Caco-2 (cell line): ENCODE results near the gene CERT1. TPM values are rescaled to one million over a fixed set of nuclear protein-coding genes. Genes with fewer than 3 reads are reported as not detected.
A peak's percentile ranks its signal among the peaks of the same experiment; 100 is the strongest.
"Not testable (repeated sequence)": the region's sequence is repeated elsewhere in the genome, so short reads cannot be mapped to it uniquely, and the experiment has no call there.

Source experiments
- BruUV-seq: library from RNA; stranded (reverse); fragments of 400-500 nt; replicated peaks from 2 replicates; lab custom pipeline; 2021; lab: Mats Ljungman, UMichigan
- CTCF ChIA-PET: fragments of 300-600 bp; sonication (Branson Sonifier 250); formaldehyde crosslinking; loops from one replicate; lab custom pipeline; 2022; ENCODE audit warnings: antibody characterized with exemption; lab: Charles Lee
- POLR2A ChIA-PET: fragments of 300-600 bp; sonication (Branson Sonifier 250); formaldehyde crosslinking; loops from one replicate; lab custom pipeline; 2022; ENCODE audit warnings: antibody characterized with exemption; lab: Charles Lee
- DNase-seq, 2 experiments: peaks; one replicate each; pipeline versions ENCODE4 v3.0.0 to v3.0.0-alpha.2; 2020 to 2022
- H3K27me3 ChIP-seq: replicated peaks from 2 replicates; pipeline ENCODE4 v1.6.0; 2011; ENCODE audit warnings: low read length; ENCODE audit not compliant: control insufficient read depth, insufficient read depth
- H3K36me3 ChIP-seq: 2 replicates; pipeline ENCODE4 v1.5.1; 2011; ENCODE audit warnings: low read length; ENCODE audit not compliant: control insufficient read depth, insufficient read depth
- H3K4me1 ChIP-seq: fragments of 250-450 bp; sonication (Bioruptor Pico); 2 replicates; pipeline ENCODE4 v1.5.1; 2020; ENCODE audit warnings: mild to moderate bottlenecking
- H3K4me3 ChIP-seq: 2 replicates; pipeline ENCODE4 v1.5.1; 2011; ENCODE audit warnings: low read depth, mild to moderate bottlenecking, control low read depth, low read length
- H3K9me3 ChIP-seq: fragments of 250-450 bp; sonication (Bioruptor Pico); 2 replicates; pipeline ENCODE4 v1.5.1; 2020; ENCODE audit warnings: mild to moderate bottlenecking, moderate library complexity
- H3K27ac Mint-ChIP-seq: one replicate; pipeline ENCODE4 v1.8.0; 2022; ENCODE audit warnings: mixed read lengths; ENCODE audit not compliant: unreplicated experiment
- H3K27me3 Mint-ChIP-seq: one replicate; pipeline ENCODE4 v1.8.0; 2022; ENCODE audit warnings: mixed read lengths; ENCODE audit not compliant: insufficient read depth, unreplicated experiment
- H3K36me3 Mint-ChIP-seq: one replicate; pipeline ENCODE4 v1.8.0; 2022; ENCODE audit warnings: mild to moderate bottlenecking, mixed read lengths; ENCODE audit not compliant: insufficient read depth, unreplicated experiment
- H3K4me1 Mint-ChIP-seq: one replicate; pipeline ENCODE4 v1.8.0; 2022; ENCODE audit warnings: low read depth, mixed read lengths; ENCODE audit not compliant: unreplicated experiment
- H3K4me3 Mint-ChIP-seq: one replicate; pipeline ENCODE4 v1.8.0; 2022; ENCODE audit warnings: mild to moderate bottlenecking, moderate library complexity, mixed read lengths; ENCODE audit not compliant: unreplicated experiment
- H3K9me3 Mint-ChIP-seq: one replicate; pipeline ENCODE4 v1.8.0; 2022; ENCODE audit warnings: mixed read lengths; ENCODE audit not compliant: unreplicated experiment
- intact Hi-C: fragments of 100-400 bp; cut with micrococcal nuclease; formaldehyde crosslinking; loops from one replicate; pipeline ENCODE4 v1.10.0; 2022; ENCODE audit not compliant: unreplicated experiment
- total RNA-seq: library from RNA; stranded (reverse); gene quantifications from 2 replicates; pipeline ENCODE4 v1.2.3, GENCODE V29; 2022
- TF ChIP-seq, protein P1 (sequence below), 2 experiments: fragments of 200-600 bp in 1 of 2; IDR thresholded peaks; 1 replicate in 1 of 2; 2 replicates in 1 of 2; pipeline versions ENCODE4 v1.5.1 to v1.8.0; 2011 to 2022; ENCODE audit warnings: antibody characterized with exemption in 1 of 2, control low read depth in 1 of 2, inconsistent platforms in 1 of 2, low read depth in 1 of 2, low read length in 1 of 2, mild to moderate bottlenecking in 1 of 2, moderate library complexity in 1 of 2; ENCODE audit not compliant: insufficient read depth in 1 of 2, severe bottlenecking in 1 of 2, unreplicated experiment in 1 of 2

CERT1 gene
- total RNA-seq, 1 experiment from 2014 or later, result 44.3 TPM

DNA sequence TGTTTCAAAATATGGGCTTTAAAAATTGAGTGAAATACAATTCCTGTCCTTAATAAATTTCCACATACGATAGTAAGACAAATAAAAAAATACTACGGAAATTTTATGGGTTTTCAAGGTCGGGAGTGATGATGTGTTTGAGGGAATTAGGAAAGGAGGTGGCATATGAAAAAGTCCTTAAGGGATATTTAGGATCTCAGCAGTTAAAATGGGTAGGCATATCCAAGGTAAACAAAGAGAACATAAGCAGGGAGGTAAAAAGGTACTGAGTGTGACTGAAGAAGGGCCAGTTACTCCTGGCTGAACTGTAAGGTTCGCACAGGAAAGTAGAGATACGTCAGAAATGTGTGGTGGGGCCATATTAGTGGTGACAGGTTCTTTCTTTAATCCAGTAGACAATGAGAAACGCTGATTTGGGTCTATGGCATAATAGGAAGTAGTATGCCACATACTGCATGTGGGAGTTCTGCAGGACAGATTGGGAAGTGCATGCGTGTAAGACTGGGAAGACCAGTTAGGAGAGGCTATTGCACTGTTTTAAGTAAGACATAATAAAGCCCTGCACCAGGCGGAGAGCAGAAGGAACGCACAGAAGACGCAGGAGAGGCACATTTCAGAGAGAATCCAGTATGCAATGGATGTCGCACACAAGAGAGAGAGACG lies 175.3 kb downstream of the CERT1 start:
- CTCF ChIA-PET, result interaction anchor here (0.7 to 1.9 kb wide), 9 partner anchors 16 to 610 kb away, joined by 3 to 40 read pairs (median 9); partner anchors contain the start of gene ANKRD31
- Mint-ChIP-seq H3K27ac (no peak overlapping the region), H3K36me3 (peaks cover 21% of the 10 kb centered on the region), H3K4me1 (peaks cover 14% of the 10 kb centered on the region), H3K4me3 (no peak overlapping the region), H3K27me3 (no peaks in the 10 kb centered on the region), H3K9me3 (no peaks in the 10 kb centered on the region)
- Histone ChIP-seq H3K27me3 (no peaks in the 10 kb centered on the region), H3K4me1 (peaks cover 35% of the 10 kb centered on the region), H3K36me3 (no peaks in the 10 kb centered on the region), H3K4me3 (peak overlapping the region; percentile 48), H3K9me3 (no peaks in the 10 kb centered on the region)
- peak; percentile 79 to 80 for DNase-seq
- BruUV-seq, result TSS peak; percentile 98
- intact Hi-C loops, result loop anchor here (1.0 to 10.0 kb wide), 7 partner anchors 57 to 391 kb away; partner anchors contain the start of genes ANKRD31, CERT1, GCNT4 and POLK
- TF ChIP-seq, protein P1, sequence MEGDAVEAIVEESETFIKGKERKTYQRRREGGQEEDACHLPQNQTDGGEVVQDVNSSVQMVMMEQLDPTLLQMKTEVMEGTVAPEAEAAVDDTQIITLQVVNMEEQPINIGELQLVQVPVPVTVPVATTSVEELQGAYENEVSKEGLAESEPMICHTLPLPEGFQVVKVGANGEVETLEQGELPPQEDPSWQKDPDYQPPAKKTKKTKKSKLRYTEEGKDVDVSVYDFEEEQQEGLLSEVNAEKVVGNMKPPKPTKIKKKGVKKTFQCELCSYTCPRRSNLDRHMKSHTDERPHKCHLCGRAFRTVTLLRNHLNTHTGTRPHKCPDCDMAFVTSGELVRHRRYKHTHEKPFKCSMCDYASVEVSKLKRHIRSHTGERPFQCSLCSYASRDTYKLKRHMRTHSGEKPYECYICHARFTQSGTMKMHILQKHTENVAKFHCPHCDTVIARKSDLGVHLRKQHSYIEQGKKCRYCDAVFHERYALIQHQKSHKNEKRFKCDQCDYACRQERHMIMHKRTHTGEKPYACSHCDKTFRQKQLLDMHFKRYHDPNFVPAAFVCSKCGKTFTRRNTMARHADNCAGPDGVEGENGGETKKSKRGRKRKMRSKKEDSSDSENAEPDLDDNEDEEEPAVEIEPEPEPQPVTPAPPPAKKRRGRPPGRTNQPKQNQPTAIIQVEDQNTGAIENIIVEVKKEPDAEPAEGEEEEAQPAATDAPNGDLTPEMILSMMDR (IDR thresholded peaks at IDR 0.05; ENCODE audit: insufficient read depth in 1 of 2, low read depth in 1 of 2, low read length in 1 of 2, severe bottlenecking in 1 of 2, unreplicated experiment in 1 of 2), result peak; percentile 33 to 42
- POLR2A ChIA-PET, result interaction anchor here (0.6 to 1.4 kb wide), 12 partner anchors 10 to 623 kb away, joined by 3 to 19 read pairs (median 3); partner anchors contain the start of gene ANKRD31

GRCh38 chr5:75335486-75335885 lies 175.9 kb downstream of the CERT1 start:
- no peak for DNase-seq
- H3K27me3 ChIP-seq, result no peaks in the 10 kb centered on the region
- H3K9me3 Mint-ChIP-seq, result no peaks in the 10 kb centered on the region
- intact Hi-C loops, result loop anchor here (5.0 to 10.0 kb wide), 3 partner anchors 177 to 391 kb away; partner anchors contain the start of genes CERT1, GCNT4 and POLK
- BruUV-seq, result no TSS peak
- ChIA-PET POLR2A (no interaction called here), CTCF (no interaction called here)
- no peaks in the 10 kb centered on the region for H3K9me3 ChIP-seq
- no peak overlapping the region for H3K4me3 ChIP-seq
- H3K27ac Mint-ChIP-seq, result no peak overlapping the region
- no peaks in the 10 kb centered on the region for H3K27me3 Mint-ChIP-seq
- H3K4me3 Mint-ChIP-seq, result no peak overlapping the region
- peaks cover 37% of the 10 kb centered on the region for H3K4me1 ChIP-seq
- peaks cover 8% of the 10 kb centered on the region for H3K4me1 Mint-ChIP-seq
- TF ChIP-seq, protein P1 (IDR thresholded peaks at IDR 0.05; ENCODE audit: insufficient read depth in 1 of 2, low read depth in 1 of 2, low read length in 1 of 2, severe bottlenecking in 1 of 2, unreplicated experiment in 1 of 2), result no peak
- no peaks in the 10 kb centered on the region for H3K36me3 ChIP-seq
- H3K36me3 Mint-ChIP-seq, result peaks cover 15% of the 10 kb centered on the region

DNA sequence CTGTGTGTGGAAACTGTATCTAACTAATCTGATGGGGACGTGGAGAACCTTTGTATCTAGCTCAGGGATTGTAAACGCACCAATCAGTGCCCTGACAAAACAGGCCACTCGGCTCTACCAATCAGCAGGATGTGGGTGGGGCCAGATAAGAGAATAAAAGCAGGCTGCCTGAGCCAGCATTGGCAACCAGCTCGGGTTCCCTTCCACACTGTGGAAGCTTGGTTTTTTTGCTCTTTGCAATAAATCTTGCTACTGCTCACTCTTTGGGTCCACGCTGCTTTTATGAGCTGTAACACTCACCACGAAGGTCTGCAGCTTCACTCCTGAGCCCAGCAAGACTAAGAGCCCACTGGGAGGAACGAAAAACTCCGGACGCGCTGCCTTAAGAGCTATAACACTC lies 177.0 kb downstream of the CERT1 start:
- H3K27ac Mint-ChIP-seq, H3K36me3 ChIP-seq, H3K4me3 Mint-ChIP-seq, BruUV-seq, H3K4me1 Mint-ChIP-seq, DNase-seq, H3K9me3 ChIP-seq, H3K27me3 ChIP-seq, H3K36me3 Mint-ChIP-seq, H3K9me3 Mint-ChIP-seq, H3K27me3 Mint-ChIP-seq, H3K4me3 ChIP-seq: not testable (repeated sequence)
- POLR2A ChIA-PET, result interaction anchor here (0.6 kb wide), 1 partner anchor 1051 kb away, joined by 8 read pairs; no protein-coding TSS in a partner anchor
- intact Hi-C loops, result loop anchor here (10.0 kb wide), 1 partner anchor 390 kb away; no protein-coding TSS in a partner anchor
- CTCF ChIA-PET, result interaction anchor here (1.2 kb wide), 1 partner anchor 98 kb away, joined by 3 read pairs; the partner anchor contains the start of gene ANKRD31
- peaks cover 34% of the 10 kb centered on the region for H3K4me1 ChIP-seq

- H3K4me3 Mint-ChIP-seq, H3K9me3 ChIP-seq, H3K27me3 Mint-ChIP-seq, H3K9me3 Mint-ChIP-seq, DNase-seq, H3K4me3 ChIP-seq, POLR2A ChIA-PET, H3K4me1 Mint-ChIP-seq, H3K36me3 ChIP-seq, H3K27ac Mint-ChIP-seq, BruUV-seq, H3K36me3 Mint-ChIP-seq, H3K27me3 ChIP-seq: not testable (repeated sequence)
- CTCF ChIA-PET, result interaction anchor here (1.2 kb wide), 1 partner anchor 97 kb away, joined by 3 read pairs; the partner anchor contains the start of gene ANKRD31
- intact Hi-C loops, result loop anchor here (10.0 kb wide), 1 partner anchor 389 kb away; no protein-coding TSS in a partner anchor
- peaks cover 31% of the 10 kb centered on the region for H3K4me1 ChIP-seq
Observed at GRCh38 chr5:75333759-75334158, 177.7 kb downstream of the CERT1 start.
